ENCODE data around the gene BRAF. TPM values are rescaled to one million over a fixed set of nuclear protein-coding genes. Genes with fewer than 3 reads are reported as not detected.
"Not testable (repeated sequence)": the region's sequence is repeated elsewhere in the genome, so short reads cannot be mapped to it uniquely, and the experiment has no call there.

BRAF gene
- total RNA-seq, 1 donor from 2014 or later, result 77.2 TPM

DNA sequence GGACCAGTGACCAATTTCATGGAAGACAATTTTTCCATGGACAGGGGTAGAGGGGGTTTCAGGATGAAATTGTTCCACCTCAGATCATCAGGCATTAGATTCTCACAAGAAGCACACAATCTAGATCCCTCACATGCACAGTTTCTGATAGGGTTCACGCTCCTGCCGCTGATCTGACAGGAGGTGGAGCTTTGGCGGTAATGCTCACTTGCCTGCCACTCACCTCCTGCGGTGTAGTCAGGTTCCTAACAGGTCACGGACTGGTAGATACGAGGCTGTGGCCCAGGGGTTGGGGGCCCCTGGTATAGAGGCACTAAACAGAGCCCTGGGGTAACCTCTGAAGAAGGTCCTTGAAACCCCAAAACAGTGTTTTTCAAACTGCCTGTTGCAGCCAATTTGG, 6.5 kb downstream of the BRAF start:
- DNase-seq (ENCODE audit: low spot score), result no peak

DNA sequence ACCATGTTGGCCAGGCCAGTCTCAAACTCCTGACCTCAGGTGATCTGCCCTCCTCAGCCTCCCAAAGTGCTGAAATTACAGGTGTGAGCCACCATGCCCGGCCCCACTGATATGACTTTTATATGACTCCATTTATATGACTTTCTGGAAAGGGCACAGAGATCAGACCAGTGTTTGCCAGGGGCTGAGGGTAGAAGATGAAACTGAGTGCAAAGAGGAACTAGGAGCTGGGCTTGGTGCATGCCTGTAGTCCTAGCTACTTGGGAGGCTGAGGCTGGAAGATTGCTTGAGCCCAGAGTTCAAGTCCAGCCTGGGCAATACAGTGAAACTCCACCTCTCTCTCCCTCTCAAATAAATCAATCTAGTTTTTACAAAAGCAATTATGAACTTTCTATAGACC, 7.5 kb downstream of the BRAF start:
- no peak for DNase-seq (ENCODE audit: low spot score)

- DNase-seq (ENCODE audit: low spot score), result no peak
Measured at GRCh38 chr7:140915935-140916555, 8.7 kb downstream of the BRAF start.

DNA sequence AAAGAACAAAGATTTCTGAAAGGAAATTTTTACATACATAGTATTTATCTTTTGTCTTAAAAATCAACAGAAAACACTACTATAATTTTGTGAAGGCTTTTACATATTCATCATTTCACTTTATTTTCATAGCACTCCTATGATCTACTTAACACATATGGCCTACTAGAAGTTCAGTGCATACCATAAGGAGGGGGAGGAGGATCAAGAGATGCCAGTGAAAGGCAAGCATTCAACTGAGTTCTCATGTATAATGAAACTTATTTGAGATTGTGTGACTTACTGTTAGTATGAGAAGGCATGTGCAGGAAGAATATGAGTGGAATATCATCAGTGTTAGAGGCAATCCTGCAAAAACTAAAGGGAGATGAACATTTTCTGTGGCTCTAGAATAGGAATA, 10.6 kb downstream of the BRAF start:
- DNase-seq (ENCODE audit: low spot score), result no peak

- not testable (repeated sequence) for DNase-seq (ENCODE audit: low spot score)
Measured at GRCh38 chr7:140913596-140913928, 11.2 kb downstream of the BRAF start.

DNA sequence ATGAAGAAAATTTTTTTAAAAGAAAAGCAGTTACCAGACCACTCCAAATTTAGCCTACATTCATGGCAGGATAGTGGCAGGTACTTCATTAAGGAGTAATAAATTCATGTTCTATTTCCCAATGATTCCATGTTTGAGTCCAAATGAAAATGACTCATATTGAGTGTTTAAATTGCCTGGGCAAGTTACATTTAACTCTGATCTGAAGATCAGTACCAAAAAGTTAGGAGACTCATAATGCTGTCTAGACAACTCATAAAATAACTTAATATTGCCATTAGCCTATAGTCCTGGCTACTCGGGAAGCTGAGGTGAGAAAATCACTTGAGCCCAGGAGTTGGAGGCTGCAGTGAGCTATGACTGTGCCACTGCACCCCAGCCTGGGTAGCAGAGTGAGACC, 13.0 kb downstream of the BRAF start:
- DNase-seq (ENCODE audit: low spot score), result no peak

DNA sequence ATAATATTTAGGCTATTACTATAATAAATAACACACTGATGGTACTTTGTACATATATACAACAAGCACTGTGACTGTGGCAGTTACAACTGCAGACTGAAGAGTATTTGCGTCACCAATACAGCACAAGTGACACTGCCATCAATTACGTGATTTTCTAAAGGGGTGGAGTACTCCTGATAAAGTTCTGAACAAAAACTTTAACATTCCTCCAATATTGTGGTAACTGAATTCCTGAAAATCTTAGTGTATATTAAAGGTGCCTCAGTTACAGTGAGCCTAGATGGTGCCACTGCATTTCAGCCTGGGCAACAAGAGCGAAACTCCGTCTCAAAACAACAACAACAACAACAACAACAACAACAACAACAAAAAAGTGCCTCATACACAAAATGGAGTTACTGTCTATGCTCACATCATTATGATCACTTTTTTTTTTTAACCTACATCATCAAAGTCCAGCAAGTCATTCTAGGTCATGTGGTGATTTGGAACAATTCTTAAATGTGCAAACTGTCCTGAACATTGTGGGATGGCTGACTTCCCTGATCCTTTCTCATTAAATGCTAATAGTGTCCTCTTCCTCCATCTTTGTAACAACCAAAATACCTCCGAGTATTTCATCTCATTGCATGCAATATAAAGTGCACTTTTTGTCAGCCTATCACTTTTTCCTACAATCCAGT, 15.1 kb downstream of the BRAF start:
- DNase-seq (ENCODE audit: low spot score), result no peak

- DNase-seq (ENCODE audit: low spot score), result no peak
Measured at GRCh38 chr7:140908361-140908760, 16.4 kb downstream of the BRAF start.

DNA sequence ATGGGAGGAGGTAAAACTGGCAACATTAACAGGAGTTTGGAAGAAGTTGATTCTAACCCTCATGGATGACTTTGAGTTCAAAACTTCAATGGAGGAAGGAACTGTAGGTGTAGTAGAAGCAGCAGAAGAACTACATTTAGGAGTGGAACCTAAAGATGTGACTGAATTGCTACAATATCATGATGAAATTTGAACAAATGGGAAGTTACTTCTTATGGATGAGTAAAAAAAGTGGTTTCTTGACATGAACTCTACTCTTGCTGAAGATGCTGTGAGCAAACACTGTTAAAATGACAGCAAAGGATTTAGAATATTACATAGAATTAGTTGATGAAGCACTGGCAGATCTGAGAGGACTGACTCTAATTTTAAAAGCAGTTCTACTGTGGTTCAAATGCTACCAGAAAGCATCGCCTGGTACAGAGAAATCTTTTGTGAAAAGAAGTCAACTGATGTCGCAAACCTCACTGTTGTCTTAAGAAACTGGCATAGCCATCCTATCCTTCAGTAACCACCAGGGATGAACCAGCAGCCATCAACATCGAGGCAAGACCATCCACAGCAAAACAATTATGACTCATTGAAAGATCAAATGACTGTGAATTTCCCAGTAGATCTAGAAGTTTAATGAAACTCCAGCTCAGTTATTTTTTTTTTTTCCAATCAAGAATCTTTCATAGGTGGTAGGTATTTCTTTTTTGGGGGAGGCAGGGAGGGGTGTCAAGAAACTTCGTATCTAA, 20.8 kb downstream of the BRAF start:
- DNase-seq (ENCODE audit: low spot score), result no peak

GRCh38 chr7:140902303-140902953, 22.3 kb downstream of the BRAF start:
- DNase-seq (ENCODE audit: low spot score), result no peak

DNA sequence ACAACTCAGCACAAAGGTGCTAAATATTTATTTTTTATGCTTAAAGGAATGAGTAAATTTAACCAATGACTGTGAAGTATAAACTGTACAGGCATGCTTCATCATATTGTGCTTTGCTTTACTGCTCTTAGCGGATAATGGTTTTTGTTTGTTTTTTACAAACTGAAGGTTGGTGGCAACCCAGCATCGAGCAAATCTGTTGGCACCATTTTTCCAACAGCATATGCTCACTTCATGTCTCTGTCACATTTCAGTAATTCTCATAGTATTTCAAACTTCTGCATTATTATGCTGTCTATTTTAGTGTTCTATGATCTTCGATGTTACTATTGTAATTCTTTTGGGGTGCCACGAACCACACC, 22.8 kb downstream of the BRAF start:
- no peak for DNase-seq (ENCODE audit: low spot score)

- DNase-seq (ENCODE audit: low spot score), result no peak
Measured at GRCh38 chr7:140899883-140900282, 24.8 kb downstream of the BRAF start.

DNA sequence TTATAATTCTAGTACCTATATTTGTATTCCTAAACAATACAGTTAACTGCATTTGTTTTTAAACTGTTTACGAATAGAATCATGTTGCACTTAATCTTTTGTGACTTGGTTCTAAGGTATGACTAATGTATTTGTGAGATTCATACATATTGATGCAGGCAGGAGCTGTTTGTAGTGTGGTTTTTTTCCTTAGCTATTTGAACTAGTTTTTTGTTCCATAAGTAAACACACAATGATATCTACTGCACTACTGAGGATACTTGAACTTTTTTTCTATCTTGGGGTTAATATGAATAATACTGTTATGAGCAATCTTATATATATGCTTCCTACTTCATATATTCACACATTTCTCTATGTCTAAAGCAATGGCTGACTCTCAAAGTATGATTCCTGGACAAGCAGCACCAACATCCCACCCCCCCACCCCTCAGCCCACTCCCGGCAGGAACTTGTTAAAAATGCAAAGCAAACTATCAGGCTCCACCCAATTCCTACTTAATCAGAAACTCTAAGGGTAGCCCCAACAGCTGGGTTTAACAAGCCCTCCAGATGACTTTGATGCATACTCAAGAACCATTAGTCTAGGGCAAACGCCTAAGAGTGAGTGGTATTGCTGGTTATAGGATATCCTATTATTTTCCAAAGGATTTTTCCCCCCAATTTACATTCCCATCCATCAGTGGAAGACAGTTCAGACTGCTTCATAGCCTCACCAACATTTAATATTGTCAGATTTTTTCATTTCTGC, 25.8 kb downstream of the BRAF start:
- DNase-seq (ENCODE audit: low spot score), result no peak

- no peak for DNase-seq (ENCODE audit: low spot score)
Measured at GRCh38 chr7:140896996-140897395, 27.7 kb downstream of the BRAF start.

- DNase-seq (ENCODE audit: low spot score), result no peak
Measured at GRCh38 chr7:140889645-140890044, 35.1 kb downstream of the BRAF start.

DNA sequence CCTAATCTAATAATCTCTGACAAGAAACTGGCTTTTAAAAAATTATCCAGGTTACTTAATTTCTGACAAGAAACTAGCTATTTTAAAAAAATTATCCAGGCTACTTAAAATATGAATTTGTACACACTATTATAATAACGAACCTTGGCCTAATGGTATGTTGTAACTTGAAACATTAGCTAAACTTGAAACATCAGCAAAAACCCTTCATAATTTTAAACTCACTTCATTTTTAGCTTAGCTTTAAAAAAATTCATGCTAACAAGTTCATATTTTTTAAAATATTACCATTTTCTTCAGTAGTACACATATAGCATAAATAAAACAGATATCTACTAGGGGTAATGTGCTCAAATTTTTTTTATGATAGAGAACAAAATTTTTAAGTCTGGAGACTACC, 35.6 kb downstream of the BRAF start:
- no peak for DNase-seq (ENCODE audit: low spot score)

DNA sequence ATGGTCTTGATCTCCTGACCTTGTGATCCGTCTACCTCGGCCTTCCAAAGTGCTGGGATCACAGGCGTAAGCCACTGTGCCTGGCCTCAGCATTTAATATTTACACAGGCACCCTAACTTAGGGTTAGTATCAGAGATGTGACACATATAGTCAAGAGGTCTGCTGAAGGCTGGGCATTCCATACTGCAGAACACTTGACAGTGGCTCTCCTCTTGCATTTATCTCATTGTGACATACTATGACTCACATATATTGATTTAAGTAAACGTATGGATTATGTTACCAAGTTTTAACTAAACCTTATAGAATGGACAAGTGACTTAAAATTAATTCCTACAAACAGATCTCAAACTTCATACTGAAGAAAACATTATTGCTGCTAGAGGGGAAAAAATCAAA, 36.6 kb downstream of the BRAF start:
- DNase-seq (ENCODE audit: low spot score), result no peak

DNA sequence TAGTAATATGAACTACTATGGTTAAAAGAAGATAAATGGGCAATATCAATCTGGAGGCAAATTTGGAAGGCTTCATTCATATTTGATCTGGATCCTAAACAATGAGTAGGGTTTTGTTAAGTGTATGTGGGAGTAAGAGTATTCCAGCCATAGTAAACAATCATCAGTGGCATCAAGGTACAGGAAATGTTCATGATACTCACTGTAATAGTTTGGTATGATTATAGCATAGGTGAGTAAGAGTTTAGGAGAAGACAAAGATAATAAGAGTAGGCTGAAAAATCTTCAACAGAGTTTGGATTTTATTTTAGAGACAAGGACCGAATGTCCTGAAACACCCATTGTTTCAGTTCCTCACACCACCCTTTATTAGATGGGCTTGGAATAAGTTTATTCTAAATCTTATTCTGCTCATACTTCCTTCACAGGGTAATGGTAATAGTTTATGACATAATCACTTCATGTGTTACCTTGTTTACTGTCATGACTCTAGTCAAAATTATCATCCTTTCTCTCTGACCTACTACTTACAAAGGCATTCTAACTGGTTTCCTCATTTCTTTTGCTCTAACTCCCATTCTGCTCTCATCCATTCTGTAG, 38.9 kb downstream of the BRAF start:
- DNase-seq (ENCODE audit: low spot score), result no peak

- DNase-seq (ENCODE audit: low spot score), result no peak
Measured at GRCh38 chr7:140883378-140883777, 41.4 kb downstream of the BRAF start.

- not testable (repeated sequence) for DNase-seq (ENCODE audit: low spot score)
Measured at GRCh38 chr7:140882834-140883233, 41.9 kb downstream of the BRAF start.

- DNase-seq (ENCODE audit: low spot score), result no peak
Measured at GRCh38 chr7:140881507-140882228, 43.1 kb downstream of the BRAF start.

All from ureter (tissue), 1 donor.